NCI-H2171 treated with DMSO at 0.1 percent for 48 hours (cell line): Measurements from ENCODE around the gene SUDS3.

Experiments
- DNase-seq: peaks from one replicate; lab custom pipeline; 2025; lab: John Stamatoyannopoulos, UW

The SUDS3 gene

DNA sequence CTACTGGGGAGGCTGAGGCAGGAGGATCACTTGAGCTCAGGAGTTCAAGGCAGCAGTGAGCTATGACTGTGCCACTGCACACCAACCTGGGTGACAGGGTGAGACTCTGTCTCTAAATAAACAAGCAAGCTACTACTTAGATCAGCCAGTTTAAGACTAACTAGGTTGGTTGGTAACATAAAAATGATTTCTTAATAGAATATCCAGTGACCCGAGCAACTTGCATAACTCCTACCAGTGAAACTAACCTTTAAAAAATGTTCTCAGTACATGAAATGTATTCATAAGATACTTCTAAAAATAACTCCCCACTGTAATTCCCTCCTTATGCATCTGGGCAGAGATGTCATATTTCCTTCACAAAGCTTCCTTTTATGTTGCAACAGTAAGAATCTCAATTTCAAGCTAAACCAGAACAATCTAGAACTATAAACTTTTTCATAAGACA is 19.5 kb upstream of the SUDS3 start:
- DNase-seq = no peak

DNA sequence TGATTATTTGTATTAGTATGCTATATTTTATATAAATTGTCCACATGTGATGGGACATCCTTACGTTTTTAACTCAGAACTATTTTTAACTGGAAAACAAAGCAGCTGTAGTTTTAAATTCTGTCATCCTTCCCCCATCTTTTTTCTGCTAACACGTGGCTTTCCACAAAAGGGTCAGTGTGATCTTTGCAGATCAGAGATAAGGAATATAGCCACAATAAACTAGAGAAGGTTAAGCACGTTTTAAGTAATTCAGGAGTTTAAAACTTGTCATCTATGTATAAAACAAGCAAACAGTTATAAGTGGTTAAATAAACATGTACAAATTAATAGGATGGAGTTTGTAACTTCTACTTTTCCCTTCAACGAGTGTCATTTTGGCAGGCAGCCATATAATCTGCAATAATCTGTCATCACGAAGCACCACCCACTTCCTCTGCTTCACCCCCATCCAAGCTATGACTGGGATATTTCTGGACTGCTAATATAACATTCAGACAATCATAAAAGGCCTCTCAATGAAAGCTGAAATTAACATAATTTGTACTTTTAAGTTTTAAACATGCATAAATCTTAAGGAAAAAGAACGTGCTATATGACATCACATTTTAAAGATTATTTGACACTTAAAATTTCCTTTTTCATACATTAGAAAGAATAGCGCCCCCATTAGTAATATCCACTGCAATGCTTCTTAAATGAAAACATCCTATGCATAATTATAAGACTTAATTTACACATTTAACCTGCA is 18.9 kb upstream of the SUDS3 start:
- no peak for DNase-seq

DNA sequence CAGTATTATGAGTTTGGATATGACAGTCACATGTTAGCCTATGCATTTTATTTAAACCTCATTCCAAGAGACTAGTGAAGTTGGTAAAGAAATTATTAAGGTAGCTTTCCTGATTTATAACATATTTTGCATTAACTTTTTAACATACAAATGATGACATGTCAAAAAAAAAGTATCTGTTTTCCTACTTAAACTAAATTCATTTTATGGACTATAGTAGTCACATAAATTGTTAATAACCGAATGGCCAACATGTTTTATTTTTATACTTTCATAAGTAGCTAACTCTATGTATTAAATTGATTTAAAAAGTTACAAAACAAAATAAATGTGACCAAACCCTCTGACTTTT is 18.4 kb upstream of the SUDS3 start:
- DNase-seq = no peak

DNA sequence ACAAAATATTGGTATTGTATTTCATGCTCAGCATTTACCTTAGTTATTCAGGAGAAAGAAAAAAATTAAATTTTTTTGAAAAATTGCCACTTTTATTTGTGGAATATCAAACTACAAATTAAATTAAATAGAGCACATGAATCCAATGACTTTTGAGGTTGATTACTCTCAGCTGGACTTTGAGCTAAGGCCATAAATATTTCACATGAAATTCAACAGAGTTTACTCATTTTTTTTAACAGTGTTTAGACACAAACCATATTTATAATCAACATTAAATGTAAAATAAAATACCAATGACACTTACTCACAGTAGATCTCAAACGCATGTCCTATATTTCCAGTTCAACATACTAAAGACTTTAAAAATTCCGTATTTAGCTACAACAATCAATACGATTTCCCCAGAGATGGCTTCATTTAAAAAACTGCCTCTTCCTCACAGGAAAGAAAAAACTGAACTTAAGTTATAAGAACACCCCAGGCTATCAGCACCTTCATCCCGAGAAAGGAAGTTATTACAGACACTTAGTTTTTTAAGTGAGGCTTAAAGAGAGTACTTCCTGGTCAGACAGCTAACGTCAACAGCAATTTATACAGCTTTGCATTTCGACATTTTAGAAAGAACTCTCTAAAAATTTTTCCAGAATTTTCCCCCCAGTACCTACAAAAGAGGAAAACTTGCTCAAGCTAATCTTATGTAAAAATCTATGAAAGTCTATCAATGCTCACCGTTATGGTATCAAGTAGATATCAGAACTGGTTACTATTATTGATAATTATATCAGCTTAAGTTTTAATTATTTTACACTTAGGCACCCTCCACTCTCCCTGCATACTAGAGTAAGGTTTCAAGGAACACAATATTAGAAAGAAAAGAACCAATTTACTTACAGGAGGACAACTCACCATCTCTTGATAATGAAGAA is 17.5 kb upstream of the SUDS3 start:
- DNase-seq = no peak

DNA sequence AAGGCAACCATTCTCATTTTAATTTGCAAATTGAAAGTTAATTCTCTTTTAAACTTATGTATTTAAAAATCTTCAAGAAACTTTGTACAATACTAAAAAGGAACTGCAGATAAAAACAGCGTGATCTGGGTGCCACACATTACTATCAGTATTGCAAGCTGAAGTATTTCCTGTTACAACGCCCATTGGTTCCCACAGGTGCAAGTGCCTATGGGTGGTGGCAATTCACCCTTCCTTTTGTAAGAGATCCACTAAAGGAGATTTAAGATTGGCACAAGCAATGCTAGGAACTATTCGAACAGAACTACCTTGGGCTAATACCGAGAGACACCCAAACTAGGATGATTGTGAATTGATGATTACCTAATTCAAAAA is 16.8 kb upstream of the SUDS3 start:
- DNase-seq = no peak

DNA sequence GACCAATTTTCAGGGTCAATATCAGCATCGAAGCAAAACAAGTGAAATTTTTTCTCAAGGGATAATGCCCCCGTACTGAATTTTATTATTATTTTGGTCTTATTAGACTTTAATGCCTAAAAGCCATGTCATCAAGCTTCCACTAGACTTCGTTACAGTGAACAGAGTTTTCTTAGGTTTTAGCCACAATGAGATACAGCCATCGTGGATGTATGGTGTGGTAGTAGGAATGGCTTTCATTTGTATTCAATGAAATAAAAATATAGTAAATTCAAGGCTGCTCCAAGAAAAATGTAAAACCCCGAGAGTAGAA is 15.3 kb upstream of the SUDS3 start:
- no peak for DNase-seq

DNA sequence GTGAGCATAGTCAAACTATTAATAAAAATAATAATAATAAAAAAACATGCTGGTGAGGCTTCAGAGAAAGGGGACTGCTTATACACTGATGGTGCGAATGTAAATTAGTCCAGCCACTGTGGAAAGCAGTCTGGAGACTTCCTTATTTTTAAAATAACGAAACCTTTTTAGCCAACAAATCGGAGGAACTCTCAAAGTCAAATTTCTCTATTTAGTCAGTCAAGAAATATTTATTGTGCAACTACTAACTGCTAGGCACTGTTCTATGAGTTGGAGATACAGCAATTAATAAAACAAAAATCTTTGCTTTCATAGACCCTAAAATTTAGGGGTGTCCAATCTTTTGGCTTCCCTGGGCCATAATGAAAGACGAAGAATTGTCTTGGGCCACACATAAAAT is 14.5 kb upstream of the SUDS3 start:
- no peak for DNase-seq

DNA sequence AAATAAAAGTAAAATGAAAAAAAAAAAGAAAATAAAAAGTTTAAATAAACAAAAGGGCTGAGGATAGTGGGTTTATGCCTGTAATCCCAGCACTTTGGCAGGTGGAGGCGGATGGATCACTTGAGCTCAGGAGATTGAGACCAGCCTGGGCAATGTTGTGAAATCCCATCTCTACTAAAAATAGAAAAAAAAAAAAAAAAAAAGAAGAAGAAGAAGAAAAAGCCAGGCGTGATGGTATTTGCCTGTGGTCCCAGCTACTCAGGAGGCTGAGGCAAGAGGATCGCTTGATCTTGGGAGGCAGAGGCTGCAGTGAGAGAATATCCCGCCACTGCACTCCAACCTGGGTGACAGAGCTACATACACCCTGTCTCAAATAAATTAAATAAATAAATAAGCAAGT is 7.5 kb upstream of the SUDS3 start:
- DNase-seq = no peak

DNA sequence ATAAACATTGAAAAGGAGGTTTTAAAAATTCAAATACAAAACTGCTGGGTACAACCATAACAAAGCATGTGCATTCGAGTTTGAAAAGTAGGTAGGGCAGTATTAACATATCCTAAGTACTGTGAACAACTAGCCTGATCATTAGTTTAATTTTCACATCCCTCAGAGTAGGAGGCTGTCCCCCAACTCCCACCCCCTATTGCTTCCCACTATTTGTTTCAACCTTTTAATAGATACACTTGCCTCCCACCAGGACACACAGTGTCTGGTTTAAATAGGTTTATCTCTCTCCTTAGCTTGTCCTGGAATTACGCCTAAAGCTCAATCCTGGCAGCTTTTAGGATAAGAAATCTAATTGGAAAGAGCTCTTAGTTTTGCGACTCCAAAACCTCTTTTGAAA is 5.8 kb upstream of the SUDS3 start:
- DNase-seq = no peak

DNA sequence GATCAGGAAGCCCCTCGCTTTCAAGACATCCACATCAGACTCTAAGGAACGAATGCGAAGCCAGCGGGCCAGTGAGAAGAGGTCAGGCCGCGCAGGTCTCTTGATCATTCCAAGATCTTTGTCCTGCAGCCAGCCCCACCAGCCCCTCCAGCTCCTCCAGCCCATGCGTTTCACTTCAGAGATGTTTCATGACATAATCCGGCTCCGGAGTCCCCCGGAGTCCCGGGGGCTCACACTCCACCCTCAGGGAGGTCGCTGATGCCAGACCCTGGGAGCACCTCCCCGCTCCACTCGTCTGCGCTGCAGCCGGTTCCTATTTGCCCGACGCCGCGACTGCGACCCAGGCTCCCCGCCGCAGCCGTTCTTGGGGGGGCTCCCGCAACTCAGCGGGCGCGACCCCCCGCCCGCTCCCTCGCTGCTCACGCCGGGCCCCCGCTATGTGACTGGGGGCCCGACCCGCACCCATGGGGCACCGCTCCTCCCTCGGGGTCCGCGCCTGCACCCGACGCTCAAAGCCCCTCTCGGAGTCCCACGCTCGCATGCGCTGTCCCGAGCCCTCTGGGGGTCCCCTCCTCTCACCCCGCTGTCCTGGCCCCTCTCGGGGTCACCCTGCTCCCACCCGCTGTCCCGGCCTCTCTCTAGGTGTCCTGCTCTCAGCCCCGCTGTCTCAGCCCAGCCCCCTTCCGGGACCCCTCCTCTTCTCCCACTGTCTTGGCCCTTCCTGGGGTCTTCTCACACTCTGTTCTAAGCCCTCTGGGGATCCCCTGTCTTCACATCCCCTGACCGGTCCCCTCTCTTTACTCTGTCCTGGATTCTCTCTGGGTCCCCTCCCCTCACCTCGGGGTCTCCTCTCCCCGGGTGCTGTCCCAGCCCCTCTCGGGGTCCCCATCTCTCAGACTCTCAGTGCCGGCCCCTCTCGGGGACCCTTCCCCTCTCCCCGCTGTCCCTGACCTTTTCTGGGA is 4.8 kb upstream of the SUDS3 start:
- DNase-seq = no peak

DNA sequence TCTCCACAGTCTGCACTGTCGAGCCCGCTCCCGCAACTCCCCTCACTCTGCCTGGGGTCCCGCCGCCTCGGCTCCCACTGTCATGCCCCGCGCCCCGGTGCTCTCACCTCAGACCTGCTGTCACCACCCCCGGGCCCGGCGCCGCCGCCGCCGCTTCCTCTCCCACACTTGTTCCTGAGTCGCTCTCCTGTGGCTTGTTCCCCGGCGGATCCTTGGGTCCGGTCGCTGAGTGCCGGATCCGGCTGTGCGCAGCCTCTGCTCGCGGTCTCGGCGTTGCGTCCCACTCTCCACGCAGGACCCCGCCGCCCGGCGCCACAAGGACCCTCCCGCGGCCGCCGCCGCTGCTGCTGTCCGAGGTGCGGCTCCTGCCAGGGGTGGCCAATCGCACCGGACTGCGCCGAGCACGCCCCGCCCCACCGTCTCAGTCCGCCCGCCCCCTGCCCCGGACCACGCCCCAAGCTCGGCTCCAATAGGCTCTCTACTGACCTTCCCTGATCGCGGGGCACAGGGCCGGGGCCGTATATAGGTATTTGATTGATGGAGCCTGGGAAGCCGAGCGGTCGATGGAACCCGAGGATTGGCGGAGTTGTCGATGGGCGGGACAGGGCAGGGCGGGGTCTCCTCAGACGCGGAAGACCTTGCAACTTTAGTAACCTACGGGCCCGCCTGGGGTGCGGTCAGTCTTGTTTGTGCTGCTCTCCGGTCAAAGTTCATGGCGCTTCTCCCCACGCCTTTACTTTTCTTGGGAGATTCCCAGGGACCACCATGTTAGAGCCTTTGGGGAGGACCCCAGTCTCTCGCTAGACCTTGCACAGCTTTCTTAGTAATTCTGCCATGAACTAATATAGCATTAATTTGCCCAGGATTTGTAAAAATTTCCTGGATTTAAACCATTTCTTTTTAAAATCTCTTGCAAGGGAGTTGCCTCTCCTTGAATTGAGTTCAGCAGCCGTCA is 3.5 kb upstream of the SUDS3 start, which contains the start of gene TAOK3:
TSS of gene TAOK3 (minus strand) at position 367 of the 955 bp plus-strand sequence. CDS start 117,340 bp downstream, outside the sequence.
- DNase-seq = peak; percentile 97

DNA sequence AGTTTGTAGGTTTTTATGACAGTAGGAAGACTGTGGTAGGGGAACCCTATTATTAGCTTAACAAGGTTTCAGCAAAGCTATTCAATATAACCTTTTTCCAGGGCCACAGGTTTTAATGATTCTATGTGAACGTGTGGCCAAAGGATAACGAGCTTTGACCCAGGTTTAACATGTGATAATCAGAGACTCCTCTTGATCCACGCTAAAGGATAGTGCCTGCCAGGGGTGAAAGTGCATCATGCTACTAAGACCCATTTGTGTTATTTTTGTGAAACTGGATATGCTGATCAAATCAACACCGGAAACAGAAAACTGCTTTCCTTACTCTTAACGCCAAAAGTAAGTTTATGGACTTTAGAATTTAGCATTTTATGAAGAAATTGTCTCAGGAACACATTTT is 2.7 kb upstream of the SUDS3 start:
- no peak for DNase-seq

DNA sequence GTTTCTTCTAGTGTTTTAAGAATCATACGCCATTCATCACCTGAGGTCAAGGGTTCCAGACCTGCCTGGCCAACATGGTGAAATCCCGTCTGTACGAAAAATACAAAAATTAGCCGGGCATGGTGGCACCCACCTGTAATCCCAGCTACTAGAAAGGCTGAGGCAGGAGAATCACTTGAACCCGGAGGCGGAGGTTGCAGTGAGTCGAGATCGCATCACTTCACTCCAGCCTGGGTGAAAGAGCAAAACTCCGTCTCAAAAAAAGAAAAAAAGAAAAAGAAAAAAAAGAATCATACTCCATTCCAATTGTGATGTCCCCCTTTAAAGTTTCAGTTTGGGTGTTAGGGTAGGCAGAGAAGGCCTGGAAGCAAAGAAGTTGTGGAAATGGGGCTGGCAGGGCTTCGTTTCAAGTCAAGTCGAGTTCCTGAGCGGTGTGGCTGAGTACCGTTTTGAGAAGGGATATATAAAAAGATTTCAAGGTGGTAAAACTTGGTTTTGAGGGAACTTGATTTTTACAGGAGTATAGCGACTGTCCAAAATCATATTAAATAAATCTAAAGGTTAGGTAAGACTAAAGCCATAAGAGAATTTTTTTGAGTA is 2.1 kb upstream of the SUDS3 start:
- DNase-seq = no peak

DNA sequence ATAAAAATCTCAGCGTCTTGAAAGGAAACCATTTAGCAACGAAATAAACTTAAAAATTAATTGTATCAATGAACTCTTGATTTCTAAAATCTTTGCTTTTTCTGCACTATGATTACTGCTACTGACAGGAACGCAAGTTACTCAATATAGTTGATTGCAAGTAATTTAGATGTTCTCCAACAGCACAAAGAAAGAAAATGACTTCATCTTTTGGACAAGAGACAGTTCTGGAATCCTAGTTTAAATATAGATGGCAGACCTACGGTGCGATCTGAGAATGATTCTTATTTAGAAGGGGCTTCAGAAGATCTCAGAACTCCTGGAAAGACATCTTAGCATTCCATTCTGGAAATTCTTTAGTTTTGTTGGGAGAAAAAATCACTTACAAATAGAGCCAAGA is 1.4 kb upstream of the SUDS3 start:
- no peak for DNase-seq

DNA sequence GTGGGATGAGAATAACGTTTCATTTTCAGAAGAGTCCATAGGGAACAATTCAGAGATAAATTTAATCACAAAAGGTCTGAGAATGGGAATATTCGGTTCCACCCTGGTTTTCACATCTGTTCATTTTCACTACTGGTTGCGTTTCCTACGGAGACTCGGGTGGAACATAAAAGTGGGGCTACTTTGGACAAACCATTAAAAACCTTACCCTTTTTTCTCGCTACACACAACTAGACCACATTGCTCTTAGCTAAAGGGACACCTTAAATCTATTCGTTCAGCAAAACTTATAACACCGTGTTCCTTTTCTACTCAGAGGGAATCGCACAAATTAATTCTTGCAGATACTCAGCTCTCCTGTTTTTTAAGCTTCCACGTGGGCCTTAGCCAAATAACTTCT is 1.0 kb upstream of the SUDS3 start:
- DNase-seq = no peak

DNA sequence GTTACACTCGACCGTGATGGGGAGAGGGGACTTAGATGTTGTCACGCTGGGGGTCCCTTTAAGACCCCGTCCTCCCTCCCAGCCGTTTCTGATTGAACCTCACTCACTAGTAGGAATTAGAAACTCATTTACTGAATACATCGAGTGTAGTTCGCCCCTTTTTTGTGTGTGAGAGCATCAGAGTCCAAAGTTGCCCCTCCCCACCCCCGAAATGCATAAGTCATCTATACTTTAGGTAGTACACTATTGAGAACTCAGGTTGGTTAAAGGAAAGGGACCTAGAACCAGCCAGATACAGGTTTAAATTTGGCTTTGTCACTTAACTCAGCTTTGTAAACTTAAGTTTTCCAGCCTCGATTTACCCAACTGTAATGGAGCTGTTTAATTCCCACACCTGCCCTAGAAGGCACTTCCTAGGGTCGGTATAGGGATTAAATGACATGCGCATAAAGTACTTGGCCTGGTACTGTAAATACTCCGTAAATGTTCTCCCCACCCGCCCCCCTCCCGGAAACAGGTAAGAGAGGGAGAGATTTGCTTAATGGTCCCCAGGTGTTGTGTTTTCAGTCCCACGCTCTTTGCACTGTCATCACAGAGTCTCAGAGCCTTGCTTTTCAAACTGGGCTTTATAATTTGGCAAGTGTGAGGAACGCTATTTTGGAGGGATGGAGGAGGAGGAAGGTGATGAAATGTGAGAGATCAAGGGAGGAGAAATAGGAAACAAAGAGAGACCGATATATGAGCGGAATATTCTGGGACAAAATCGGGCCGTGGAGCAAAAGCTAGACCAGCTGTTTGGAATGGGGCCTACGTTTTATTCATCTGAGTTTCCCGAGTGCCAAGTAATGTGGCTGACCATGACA is 897 bp downstream of the SUDS3 start:
- no peak for DNase-seq

DNA sequence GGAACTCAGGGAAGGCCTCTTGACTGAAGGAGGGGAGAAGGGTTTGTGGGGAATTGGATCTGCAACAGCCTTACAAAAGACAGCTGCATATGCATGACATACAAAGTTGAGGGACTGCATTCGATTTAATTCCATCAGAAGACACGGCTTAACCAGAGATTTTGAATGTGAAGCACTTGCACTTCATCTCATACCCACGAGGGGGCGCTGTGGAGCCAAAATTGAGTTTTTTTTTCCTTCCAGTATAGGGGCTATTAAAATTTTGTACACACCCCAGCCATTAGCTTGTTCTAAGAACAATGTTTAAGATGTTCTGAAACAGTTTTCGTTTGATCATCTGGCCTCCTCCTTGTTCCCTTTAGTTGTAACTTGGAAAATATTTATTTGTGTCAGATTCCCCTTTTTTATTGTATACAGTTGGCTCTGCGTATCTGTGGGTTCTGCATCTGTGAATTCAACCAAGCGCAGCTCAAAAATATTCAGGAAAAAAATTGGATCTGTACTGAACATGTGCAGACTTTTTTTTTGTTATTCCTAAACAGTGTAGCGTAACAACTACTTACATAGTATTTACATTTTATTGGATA is 1.6 kb downstream of the SUDS3 start:
- DNase-seq = peak; percentile 60

DNA sequence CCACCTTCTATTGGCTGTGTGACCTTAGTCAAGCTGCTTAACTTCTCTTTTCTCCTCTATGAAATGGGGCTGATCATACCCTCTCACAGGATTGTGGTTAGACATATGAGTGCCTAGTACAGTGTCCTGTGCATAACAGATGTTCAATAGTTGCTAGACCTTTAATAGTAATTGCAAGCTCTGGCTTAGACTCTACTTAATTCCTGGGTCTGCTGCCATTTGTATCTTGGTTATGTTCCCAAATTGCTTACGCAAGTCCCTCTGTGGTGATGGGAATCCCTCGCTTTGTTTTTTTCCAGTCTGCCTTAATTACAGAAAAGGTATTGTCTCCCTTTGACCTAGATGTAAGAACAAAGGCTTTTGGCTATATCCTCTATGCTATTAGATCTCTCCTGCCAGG is 15.1 kb downstream of the SUDS3 start:
- DNase-seq = peak; percentile 84

DNA sequence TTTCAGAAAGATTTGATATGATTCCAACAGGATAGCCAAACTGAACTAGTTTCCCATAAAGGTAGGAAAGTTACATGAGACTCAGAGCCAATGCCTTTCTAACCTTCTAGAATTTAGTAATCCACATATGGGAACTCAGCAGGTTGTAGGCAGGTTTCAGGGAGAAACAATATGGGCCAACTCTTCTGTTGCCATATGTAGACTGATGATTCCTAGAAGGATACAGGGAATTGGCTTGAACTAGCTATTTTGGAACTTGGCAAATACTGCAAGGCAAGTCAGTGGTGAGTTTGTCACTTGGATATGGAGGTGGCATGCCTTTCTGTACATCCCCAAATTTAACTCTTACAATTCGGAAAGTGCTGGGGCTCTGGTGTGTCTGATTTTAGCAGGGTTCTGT is 15.5 kb downstream of the SUDS3 start:
- DNase-seq = peak; percentile 84
